ENCODE data around the gene ZNF521. TPM values are rescaled to one million over a fixed set of nuclear protein-coding genes. Genes with fewer than 3 reads are reported as not detected.

The ZNF521 gene
- polyA plus RNA-seq, 1 experiment = 25.9 TPM

- ChIA-PET POLR2A (no interaction called here), CTCF (no interaction called here)
- no peaks in the 10 kb centered on the region for H3K9me3 ChIP-seq (ENCODE audit: control insufficient read depth, insufficient read depth, low read length)
- DNase-seq (ENCODE audit: low read depth, low spot score) = no peak
- H3K27me3 ChIP-seq (ENCODE audit: control insufficient read depth, insufficient read depth, low read length) = no peaks in the 10 kb centered on the region
- no peak overlapping the region for H3K27ac ChIP-seq (ENCODE audit: low read depth, low read length)
- no peak for TF ChIP-seq CTCF (IDR thresholded peaks at IDR 0.05; ENCODE audit: low read depth, low read length)
- H3K4me3 ChIP-seq (ENCODE audit: low read depth, low read length) = no peak overlapping the region
Measured at GRCh38 chr18:25103468-25104155, 248.4 kb downstream of the ZNF521 start.

GRCh38 chr18:25102662-25103061 lies 249.3 kb downstream of the ZNF521 start:
- POLR2A ChIA-PET = no interaction called here
- CTCF ChIA-PET = no interaction called here
- Histone ChIP-seq H3K4me3 (ENCODE audit: low read depth, low read length) (no peak overlapping the region), H3K9me3 (ENCODE audit: control insufficient read depth, insufficient read depth, low read length) (no peaks in the 10 kb centered on the region), H3K27me3 (ENCODE audit: control insufficient read depth, insufficient read depth, low read length) (no peaks in the 10 kb centered on the region), H3K27ac (ENCODE audit: low read depth, low read length) (no peak overlapping the region)
- no peak for DNase-seq (ENCODE audit: low read depth, low spot score)
- TF ChIP-seq CTCF (IDR thresholded peaks at IDR 0.05; ENCODE audit: low read depth, low read length) = no peak

- no peak overlapping the region for H3K27ac ChIP-seq (ENCODE audit: low read depth, low read length)
- H3K4me3 ChIP-seq (ENCODE audit: low read depth, low read length) = no peak overlapping the region
- no peak for TF ChIP-seq CTCF (IDR thresholded peaks at IDR 0.05; ENCODE audit: low read depth, low read length)
- no peaks in the 10 kb centered on the region for H3K27me3 ChIP-seq (ENCODE audit: control insufficient read depth, insufficient read depth, low read length)
- no peaks in the 10 kb centered on the region for H3K9me3 ChIP-seq (ENCODE audit: control insufficient read depth, insufficient read depth, low read length)
- ChIA-PET POLR2A (no interaction called here), CTCF (interaction anchor here (0.6 to 0.7 kb wide), 5 partner anchors 81 to 724 kb away, joined by 3 to 6 read pairs (median 5); no protein-coding TSS in a partner anchor)
- DNase-seq (ENCODE audit: low read depth, low spot score) = no peak
Measured at GRCh38 chr18:25100418-25100817, 251.5 kb downstream of the ZNF521 start.

- ChIA-PET CTCF (interaction anchor here (0.6 to 0.7 kb wide), 5 partner anchors 81 to 724 kb away, joined by 3 to 6 read pairs (median 5); no protein-coding TSS in a partner anchor), POLR2A (no interaction called here)
- peak; percentile 22; the same call in 1 of the 2 replicates for TF ChIP-seq CTCF (IDR thresholded peaks at IDR 0.05; ENCODE audit: low read depth, low read length)
- Histone ChIP-seq H3K27ac (ENCODE audit: low read depth, low read length) (no peak overlapping the region), H3K9me3 (ENCODE audit: control insufficient read depth, insufficient read depth, low read length) (no peaks in the 10 kb centered on the region), H3K4me3 (ENCODE audit: low read depth, low read length) (no peak overlapping the region), H3K27me3 (ENCODE audit: control insufficient read depth, insufficient read depth, low read length) (no peaks in the 10 kb centered on the region)
- peak; percentile 6 for DNase-seq (ENCODE audit: low read depth, low spot score)
Measured at GRCh38 chr18:25099895-25100294, 252.1 kb downstream of the ZNF521 start.

- Histone ChIP-seq H3K9me3 (ENCODE audit: control insufficient read depth, insufficient read depth, low read length) (no peaks in the 10 kb centered on the region), H3K27me3 (ENCODE audit: control insufficient read depth, insufficient read depth, low read length) (no peaks in the 10 kb centered on the region), H3K4me3 (ENCODE audit: low read depth, low read length) (no peak overlapping the region), H3K27ac (ENCODE audit: low read depth, low read length) (no peak overlapping the region)
- ChIA-PET POLR2A (no interaction called here), CTCF (no interaction called here)
- no peak for DNase-seq (ENCODE audit: low read depth, low spot score)
- no peak for TF ChIP-seq CTCF (IDR thresholded peaks at IDR 0.05; ENCODE audit: low read depth, low read length)
Measured at GRCh38 chr18:25097569-25098056, 254.4 kb downstream of the ZNF521 start.

Measured in AG04450 (cell line).